HG03103 (cell line): ENCODE results near the gene SIGLEC11.
"Not testable (repeated sequence)": the region's sequence is repeated elsewhere in the genome, so short reads cannot be mapped to it uniquely, and the experiment has no call there.

Experiments used
- ATAC-seq: cut with Tn5 transposase; IDR thresholded peaks from one replicate; pipeline ENCODE4 v1.9.1; 2021; ENCODE audit warnings: low read depth; ENCODE audit not compliant: unreplicated experiment

The SIGLEC11 gene

DNA sequence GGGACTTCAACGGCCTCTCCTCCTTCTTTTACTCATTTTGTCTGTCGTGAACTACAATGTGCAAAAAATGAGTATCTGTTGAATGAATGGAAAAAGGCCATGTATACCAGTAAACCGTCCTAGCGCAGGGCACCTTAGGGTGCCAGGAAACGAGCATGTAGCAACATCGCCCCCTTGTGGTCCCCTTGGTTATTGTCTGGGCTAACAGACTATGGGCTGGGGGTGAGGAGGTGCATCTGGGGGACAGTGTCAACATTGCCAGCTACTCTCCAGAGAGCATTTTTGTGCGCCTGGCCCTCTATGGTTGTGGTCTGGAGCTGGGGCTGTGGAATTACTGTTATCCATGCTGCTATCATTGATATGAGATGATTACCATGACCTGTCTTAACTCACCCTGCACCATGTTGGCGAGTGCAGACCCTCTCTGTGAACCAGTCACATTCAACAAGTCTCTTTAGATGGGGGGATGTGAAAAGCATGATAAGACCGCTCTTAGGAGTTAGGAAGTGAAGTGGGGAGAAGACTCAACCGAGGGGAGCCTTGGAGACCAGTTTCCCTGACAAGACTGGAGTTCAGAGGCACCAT, 22.8 kb upstream of the SIGLEC11 start:
- no peak for ATAC-seq

- no peak for ATAC-seq
Observed at GRCh38 chr19:49981603-49982593, 20.9 kb upstream of the SIGLEC11 start.

GRCh38 chr19:49978324-49978723, 17.4 kb upstream of the SIGLEC11 start:
- no peak for ATAC-seq

- no peak for ATAC-seq
Observed at GRCh38 chr19:49977881-49978280, 16.9 kb upstream of the SIGLEC11 start.

DNA sequence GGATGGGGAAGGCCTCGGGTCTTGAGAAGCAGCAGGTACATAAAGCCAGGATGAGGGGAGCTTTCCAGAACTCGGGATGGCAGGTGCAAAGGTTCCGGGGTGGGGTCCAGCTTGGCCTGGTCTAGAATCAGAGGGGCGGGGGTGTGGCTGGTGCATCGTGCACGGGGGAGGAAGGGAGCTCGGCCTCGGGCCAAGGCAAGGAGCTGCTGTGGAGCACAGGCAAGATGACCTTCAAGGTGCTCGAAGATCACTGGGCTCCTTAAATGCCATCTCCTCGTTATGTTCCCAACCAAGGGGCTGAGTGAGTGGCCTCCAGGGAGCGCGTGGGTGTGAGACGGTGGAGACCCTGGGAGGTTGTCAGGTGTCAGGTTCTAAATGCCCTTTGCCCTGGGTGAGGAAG, 16.1 kb upstream of the SIGLEC11 start:
- ATAC-seq, result no peak

- ATAC-seq, result no peak
Observed at GRCh38 chr19:49976496-49976895, 15.5 kb upstream of the SIGLEC11 start.

DNA sequence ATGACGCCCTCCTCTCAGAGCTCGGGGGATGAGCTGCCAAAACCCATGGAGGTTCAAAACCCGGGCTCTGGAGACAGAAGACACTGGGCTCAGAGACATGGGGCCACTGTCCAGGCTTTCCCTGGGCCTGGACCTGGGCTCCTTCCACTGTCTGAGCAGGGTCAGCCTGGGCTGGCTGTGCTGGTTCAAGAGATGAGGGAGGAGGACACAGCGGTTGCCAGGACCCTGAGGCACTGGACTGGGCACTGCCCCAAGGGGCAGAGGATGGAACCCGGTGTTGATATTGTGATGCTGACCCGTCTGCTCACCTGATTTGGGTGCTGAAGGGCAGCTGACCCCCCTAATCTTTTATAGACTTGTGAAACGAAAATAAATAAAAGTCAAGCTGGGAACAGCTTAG, 14.1 kb upstream of the SIGLEC11 start:
- no peak for ATAC-seq

- ATAC-seq, result no peak
Observed at GRCh38 chr19:49973987-49974386, 13.0 kb upstream of the SIGLEC11 start.

DNA sequence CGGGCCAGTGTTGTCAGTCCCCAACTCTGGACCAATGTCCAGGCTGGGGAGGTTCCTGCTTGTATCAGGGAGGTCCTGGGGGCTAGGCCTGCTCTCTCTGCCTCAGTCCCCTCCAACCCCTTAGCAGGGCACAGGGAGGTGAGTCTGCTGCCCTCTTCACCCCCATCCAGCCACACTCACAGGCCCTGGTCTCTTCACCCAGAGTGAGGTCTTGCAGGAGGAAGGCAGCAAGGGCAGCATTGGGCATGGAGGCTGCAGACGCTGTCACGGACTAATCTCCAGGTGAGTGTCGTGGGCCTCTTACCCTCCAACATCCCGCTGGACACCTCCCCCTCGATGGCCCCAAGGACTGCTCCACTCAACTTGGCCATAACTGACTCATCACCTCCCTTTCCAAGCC, 11.9 kb upstream of the SIGLEC11 start:
- ATAC-seq, result no peak

GRCh38 chr19:49971991-49972411, 11.0 kb upstream of the SIGLEC11 start:
- ATAC-seq, result no peak

GRCh38 chr19:49969355-49969754, 8.4 kb upstream of the SIGLEC11 start:
- ATAC-seq, result not testable (repeated sequence)

GRCh38 chr19:49968279-49968922, 7.4 kb upstream of the SIGLEC11 start:
- no peak for ATAC-seq

- ATAC-seq, result not testable (repeated sequence)
Observed at GRCh38 chr19:49959892-49960291, 1.1 kb downstream of the SIGLEC11 start.

- not testable (repeated sequence) for ATAC-seq
Observed at GRCh38 chr19:49958596-49958995, 2.4 kb downstream of the SIGLEC11 start.

DNA sequence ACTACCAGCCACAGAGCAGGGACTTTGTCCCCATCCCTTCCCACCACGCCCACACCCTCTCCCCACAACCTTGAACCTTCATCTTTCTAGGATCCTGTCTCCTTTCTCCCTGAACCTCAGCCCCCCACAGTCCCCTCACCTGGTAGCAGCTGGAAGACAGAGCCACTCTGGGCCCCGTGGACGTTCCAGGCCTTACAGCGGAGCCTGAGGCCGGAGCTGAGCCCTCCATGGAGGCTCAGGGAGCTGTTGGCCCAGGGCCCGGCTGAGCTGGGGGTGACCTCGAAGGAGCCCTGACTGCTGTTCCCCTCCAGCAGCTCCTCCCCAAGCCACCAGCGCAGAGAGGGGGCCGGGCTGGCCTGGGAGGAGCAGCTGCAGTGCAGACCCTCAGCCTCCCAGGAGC, 2.8 kb downstream of the SIGLEC11 start:
- not testable (repeated sequence) for ATAC-seq

DNA sequence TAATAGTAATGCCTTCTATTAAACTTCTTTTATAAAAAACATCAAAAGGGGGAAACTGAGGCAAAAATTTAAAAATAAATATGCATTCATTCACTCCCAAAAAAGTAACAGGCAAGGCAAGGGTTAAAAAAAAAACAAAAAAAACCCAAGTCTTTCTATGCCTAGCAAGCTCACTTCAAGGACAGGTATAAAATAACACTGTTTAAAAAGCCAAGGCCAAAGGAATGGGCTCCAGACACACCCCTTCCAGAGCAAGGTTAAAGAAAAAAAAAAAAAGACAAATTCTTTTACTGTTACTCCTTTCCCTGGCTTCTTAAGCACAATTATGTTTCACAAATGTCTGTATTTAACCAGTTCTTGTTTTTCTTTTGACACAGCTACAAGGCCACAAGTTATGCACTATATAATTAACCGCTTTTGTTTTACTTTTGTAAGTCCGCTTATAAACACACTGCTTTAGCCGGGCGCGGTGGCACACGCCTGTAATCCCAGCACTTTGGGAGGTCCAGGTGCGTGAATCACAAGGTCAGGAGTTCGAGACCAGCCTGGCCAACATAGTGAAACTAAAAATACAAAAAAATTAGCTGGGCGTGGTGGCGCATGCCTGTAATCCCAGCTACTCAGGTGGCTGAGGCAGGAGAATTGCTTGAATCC, 3.6 kb downstream of the SIGLEC11 start:
- ATAC-seq, result no peak

DNA sequence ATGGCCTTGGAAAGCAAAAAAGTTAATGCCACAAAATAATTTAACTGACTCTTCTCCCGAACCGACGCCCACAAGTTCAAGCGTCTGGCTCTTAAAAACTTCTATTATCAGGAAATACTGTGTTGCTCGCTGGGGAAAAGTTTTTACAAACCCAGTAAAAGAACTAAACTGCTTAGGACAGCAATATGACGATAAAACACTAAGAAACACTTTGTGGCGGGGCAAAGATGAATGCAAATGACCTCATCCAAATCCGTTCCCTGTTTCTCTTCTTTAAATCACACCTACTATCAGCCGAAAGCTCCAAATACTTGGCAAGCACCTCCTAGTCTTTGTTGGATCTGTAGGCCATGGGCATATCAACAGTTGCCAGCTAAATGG, 4.9 kb downstream of the SIGLEC11 start:
- ATAC-seq, result no peak

GRCh38 chr19:49954933-49955332, 6.0 kb downstream of the SIGLEC11 start:
- ATAC-seq, result no peak

- no peak for ATAC-seq
Observed at GRCh38 chr19:49954092-49954829, 6.7 kb downstream of the SIGLEC11 start.

GRCh38 chr19:49953416-49953815, 7.6 kb downstream of the SIGLEC11 start:
- ATAC-seq, result no peak
